HG02642 (cell line): ENCODE measurements around the gene HMGN1.
A peak's percentile ranks its signal among the peaks of the same experiment; 100 is the strongest.
"Not testable (repeated sequence)": the region's sequence is repeated elsewhere in the genome, so short reads cannot be mapped to it uniquely, and the experiment has no call there.

Experiments
- ATAC-seq: cut with Tn5 transposase; IDR thresholded peaks from one replicate; pipeline ENCODE4 v1.9.1; 2021; ENCODE audit warnings: mild to moderate bottlenecking; ENCODE audit not compliant: unreplicated experiment, poor library complexity

The HMGN1 gene

GRCh38 chr21:39373634-39374033, 24.7 kb upstream of the HMGN1 start:
- no peak for ATAC-seq

GRCh38 chr21:39369896-39370288, 21.0 kb upstream of the HMGN1 start:
- ATAC-seq, result not testable (repeated sequence)

- ATAC-seq, result no peak
These were observed 18.9 kb upstream of the HMGN1 start for GRCh38 chr21:39367783-39368182.

GRCh38 chr21:39366563-39366962, 17.7 kb upstream of the HMGN1 start:
- ATAC-seq, result no peak

- ATAC-seq, result no peak
These were observed 16.1 kb upstream of the HMGN1 start for GRCh38 chr21:39364949-39365348.

- no peak for ATAC-seq
These were observed 15.0 kb upstream of the HMGN1 start for GRCh38 chr21:39363607-39364555.

- ATAC-seq, result no peak
These were observed 13.8 kb upstream of the HMGN1 start for GRCh38 chr21:39362733-39363132.

- no peak for ATAC-seq
These were observed 10.5 kb upstream of the HMGN1 start for GRCh38 chr21:39359382-39359781.

GRCh38 chr21:39353295-39353694, 4.4 kb upstream of the HMGN1 start:
- no peak for ATAC-seq

- no peak for ATAC-seq
These were observed 1.5 kb upstream of the HMGN1 start for GRCh38 chr21:39350094-39351005.

- ATAC-seq, result peak; percentile 86
These were observed 564 bp upstream of the HMGN1 start for GRCh38 chr21:39349211-39350093.

GRCh38 chr21:39348040-39348354, 891 bp downstream of the HMGN1 start:
- no peak for ATAC-seq

GRCh38 chr21:39347537-39347936, 1.4 kb downstream of the HMGN1 start:
- no peak for ATAC-seq

- ATAC-seq, result no peak
These were observed 2.1 kb downstream of the HMGN1 start for GRCh38 chr21:39346671-39347331.

GRCh38 chr21:39346206-39346605, 2.7 kb downstream of the HMGN1 start:
- ATAC-seq, result no peak

- ATAC-seq, result no peak
These were observed 3.4 kb downstream of the HMGN1 start for GRCh38 chr21:39345440-39345839.

GRCh38 chr21:39344848-39345247, 4.0 kb downstream of the HMGN1 start:
- ATAC-seq, result no peak

GRCh38 chr21:39341249-39341923, 7.5 kb downstream of the HMGN1 start:
- ATAC-seq, result no peak

GRCh38 chr21:39340687-39341086, 8.2 kb downstream of the HMGN1 start:
- no peak for ATAC-seq
